HCT116 (cell line): ENCODE measurements around the gene GALP. TPM values are rescaled to one million over a fixed set of nuclear protein-coding genes. Genes with fewer than 3 reads are reported as not detected.

Source experiments
- ATAC-seq: fragments of 200-7000 bp; cut with Tn5 transposase; 2 replicates; pipeline ENCODE4 v1.9.1; 2020; ENCODE audit warnings: mild to moderate bottlenecking, moderate library complexity
- BruUV-seq: library from RNA; stranded (reverse); fragments of 400-500 nt; replicated peaks from 2 replicates; lab custom pipeline; 2021; lab: Mats Ljungman, UMichigan
- CTCF ChIA-PET: fragments of 300-600 bp; sonication (Branson Sonifier 250); formaldehyde crosslinking; loops from one replicate; lab custom pipeline; 2021; ENCODE audit warnings: antibody characterized with exemption; lab: Charles Lee
- POLR2A ChIA-PET: fragments of 300-600, 350-600 bp; sonication (Branson Sonifier 250); formaldehyde crosslinking; loops from one replicate; lab custom pipeline; 2021; ENCODE audit warnings: antibody characterized with exemption; lab: Charles Lee
- RAD21 ChIA-PET, 2 experiments: fragments of 300-600 bp; sonication (Branson Sonifier 250); formaldehyde crosslinking; loops; one replicate each; lab custom pipeline; 2023; ENCODE audit warnings: low total read pairs in 2 of 2; ENCODE audit not compliant: uncharacterized antibody in 2 of 2, unreplicated experiment in 2 of 2, low non-redundant PET in 1 of 2; lab: Charles Lee
- DNase-seq: peaks from one replicate; pipeline ENCODE4 v3.0.0-alpha.2; 2010; ENCODE audit warnings: low read depth, low spot score
- H2AFZ ChIP-seq: fragments of 200-600 bp; shearing (Covaris generic), sonication (generic); 2 replicates; pipeline ENCODE4 v1.6.1; 2017; ENCODE audit warnings: low read depth, mixed run types, mixed read lengths, antibody characterized with exemption, low read length; ENCODE audit not compliant: poor library complexity, severe bottlenecking
- H3K27ac ChIP-seq: 2 replicates; pipeline ENCODE4 v1.5.1; 2012; ENCODE audit warnings: low read depth, low read length
- H3K27me3 ChIP-seq: fragments of 200-600 bp; sonication (generic); 2 replicates; pipeline ENCODE4 v1.6.1; 2016; ENCODE audit warnings: mixed run types, low read length, mixed read lengths; ENCODE audit not compliant: insufficient read depth
- H3K36me3 ChIP-seq, 2 experiments: fragments of 200-500 bp in 1 of 2; fragments of 200-600 bp in 1 of 2; sonication (Bioruptor generic) in 1 of 2; sonication (generic) in 1 of 2; 2 replicates each; pipeline versions ENCODE4 v1.5.1 to v1.6.1; 2014 to 2016; ENCODE audit warnings: low read length in 2 of 2, inconsistent platforms in 1 of 2, mixed read lengths in 1 of 2, mixed run types in 1 of 2; ENCODE audit not compliant: insufficient read depth in 2 of 2, control insufficient read depth in 1 of 2
- H3K4me1 ChIP-seq, 2 experiments: fragments of 200-600 bp in 1 of 2; sonication (generic) in 1 of 2; 2 replicates each; pipeline versions ENCODE4 v1.5.1 to v1.6.1; 2012 to 2017; ENCODE audit warnings: low read length in 2 of 2, inconsistent platforms in 1 of 2, mild to moderate bottlenecking in 1 of 2, mixed read lengths in 1 of 2, mixed run types in 1 of 2, moderate library complexity in 1 of 2; ENCODE audit not compliant: insufficient read depth in 2 of 2, control insufficient read depth in 1 of 2
- H3K4me2 ChIP-seq: fragments of 200-600 bp; sonication (generic); 2 replicates; pipeline ENCODE4 v1.6.1; 2017; ENCODE audit warnings: mixed run types, low read length, mixed read lengths
- H3K4me3 ChIP-seq, 2 experiments: fragments of 200-600 bp in 1 of 2; sonication (generic) in 1 of 2; replicated peaks in 1 of 2; 2 replicates each; pipeline ENCODE4 v1.5.1; 2011 to 2016; ENCODE audit warnings: low read length in 2 of 2, control low read depth in 1 of 2, low read depth in 1 of 2, mild to moderate bottlenecking in 1 of 2, mixed read lengths in 1 of 2, mixed run types in 1 of 2
- H3K79me2 ChIP-seq: fragments of 200-600 bp; sonication (generic); 2 replicates; pipeline ENCODE4 v1.6.1; 2017; ENCODE audit warnings: mild to moderate bottlenecking, mixed run types, low read length, moderate library complexity, mixed read lengths; ENCODE audit not compliant: insufficient read depth
- H3K9ac ChIP-seq: fragments of 200-600 bp; sonication (generic); 2 replicates; pipeline ENCODE4 v1.6.1; 2016; ENCODE audit warnings: low read length, mixed read lengths
- H3K9me2 ChIP-seq: fragments of 200-600 bp; sonication (generic), shearing (Covaris generic); 2 replicates; pipeline ENCODE4 v1.6.1; 2017; ENCODE audit warnings: mixed run types, mild to moderate bottlenecking, moderate library complexity; ENCODE audit not compliant: insufficient read depth
- H3K9me3 ChIP-seq, 2 experiments: fragments of 200-500 bp in 1 of 2; fragments of 200-600 bp in 1 of 2; sonication (Bioruptor generic) in 1 of 2; sonication (generic) in 1 of 2; 2 replicates each; pipeline ENCODE4 v1.6.1; 2014 to 2017; ENCODE audit warnings: low read length in 2 of 2, mixed read lengths in 2 of 2, inconsistent platforms in 1 of 2, low read depth in 1 of 2, mild to moderate bottlenecking in 1 of 2, mixed run types in 1 of 2, moderate library complexity in 1 of 2; ENCODE audit not compliant: control insufficient read depth in 1 of 2, insufficient read depth in 1 of 2
- H4K20me1 ChIP-seq: fragments of 200-600 bp; sonication (generic), shearing (Covaris generic); 2 replicates; pipeline ENCODE4 v1.6.1; 2017; ENCODE audit warnings: mixed run types, mild to moderate bottlenecking, moderate library complexity; ENCODE audit not compliant: insufficient read depth
- ATF3 ChIP-seq: IDR thresholded peaks from 2 replicates; pipeline ENCODE4 v1.6.1; 2012
- CTCF ChIP-seq, 3 experiments: fragments of 200-600 bp in 1 of 3; sonication (generic) in 1 of 3; IDR thresholded peaks in 2 of 3; conservative IDR thresholded peaks in 1 of 3; 2 replicates each; pipeline ENCODE4 v1.5.1; 2012 to 2017; ENCODE audit warnings: low read depth in 2 of 3, low read length in 2 of 3, antibody characterized with exemption in 1 of 3, borderline replicate concordance in 1 of 3, control low read depth in 1 of 3, mild to moderate bottlenecking in 1 of 3, mixed read lengths in 1 of 3, mixed run types in 1 of 3, moderate library complexity in 1 of 3; ENCODE audit not compliant: insufficient read depth in 1 of 3
- EGR1 ChIP-seq: IDR thresholded peaks from 2 replicates; pipeline ENCODE4 v1.6.1; 2012; ENCODE audit warnings: low read depth
- ELF1 ChIP-seq: IDR thresholded peaks from 2 replicates; pipeline ENCODE4 v1.6.1; 2012; ENCODE audit warnings: low read depth, borderline replicate concordance
- FOSL1 ChIP-seq: IDR thresholded peaks from 2 replicates; pipeline ENCODE4 v1.6.1; 2012; ENCODE audit warnings: low read depth
- JUND ChIP-seq: IDR thresholded peaks from 2 replicates; pipeline ENCODE4 v1.6.1; 2012
- MAX ChIP-seq: IDR thresholded peaks from 2 replicates; pipeline ENCODE4 v1.6.1; 2012
- RAD21 ChIP-seq: IDR thresholded peaks from 2 replicates; pipeline ENCODE4 v1.6.1; 2012; ENCODE audit warnings: low read depth, mild to moderate bottlenecking
- REST ChIP-seq: IDR thresholded peaks from 2 replicates; pipeline ENCODE4 v1.6.1; 2012; ENCODE audit warnings: low read depth
- SIN3A ChIP-seq: IDR thresholded peaks from 2 replicates; pipeline ENCODE4 v1.6.1; 2012; ENCODE audit warnings: low read depth
- TCF7L2 ChIP-seq: IDR thresholded peaks from 2 replicates; pipeline ENCODE4 v1.7.0; 2011; ENCODE audit warnings: borderline replicate concordance, inconsistent platforms; ENCODE audit not compliant: insufficient read depth, insufficient read length; ENCODE audit errors: extremely low read depth
- ZBTB33 ChIP-seq: IDR thresholded peaks from 2 replicates; pipeline ENCODE4 v1.6.1; 2011; ENCODE audit warnings: mild to moderate bottlenecking, low read length, moderate library complexity; ENCODE audit not compliant: insufficient replicate concordance; ENCODE audit errors: extremely low read depth
- intact Hi-C: fragments of 100-400 bp; cut with micrococcal nuclease; formaldehyde crosslinking; loops from 2 replicates; pipeline ENCODE4 v1.10.0; 2022
- total RNA-seq: library from RNA; stranded (reverse); gene quantifications from one replicate; pipeline ENCODE4 v1.2.1, GENCODE V29; 2021; ENCODE audit not compliant: unreplicated experiment

Gene GALP
- total RNA-seq, 1 experiment from 2014 or later, result not detected

- CTCF ChIA-PET, result no interaction called here
- Histone ChIP-seq H3K4me2 (no peak overlapping the region), H3K4me1 (no peaks in the 10 kb centered on the region), H3K9me2 (no peaks in the 10 kb centered on the region), H3K9ac (no peak overlapping the region), H3K4me3 (no peak overlapping the region), H3K27me3 (no peaks in the 10 kb centered on the region), H3K27ac (no peak overlapping the region), H2AFZ (no peak overlapping the region), H3K79me2 (no peaks in the 10 kb centered on the region), H4K20me1 (no peaks in the 10 kb centered on the region), H3K9me3 (no peaks in the 10 kb centered on the region), H3K36me3 (no peaks in the 10 kb centered on the region)
- RAD21 ChIA-PET, result no interaction called here
- intact Hi-C loops, result no loop called here
- DNase-seq (no peak), ATAC-seq (no peak)
- no TSS peak for BruUV-seq
- POLR2A ChIA-PET, result no interaction called here
- TF ChIP-seq JUND, result no peak
- TF ChIP-seq SIN3A, result no peak
- no peak for TF ChIP-seq FOSL1
- no peak for TF ChIP-seq ELF1
- TF ChIP-seq REST, result no peak
- no peak for TF ChIP-seq ATF3
- no peak for TF ChIP-seq RAD21
- TF ChIP-seq MAX, result no peak
- no peak for TF ChIP-seq TCF7L2
- TF ChIP-seq EGR1, result no peak
- no peak for TF ChIP-seq CTCF (IDR thresholded peaks at IDR 0.05 in 2 of 3, conservative IDR thresholded peaks at IDR 0.05 in 1 of 3; ENCODE audit: borderline replicate concordance in 1 of 3, insufficient read depth in 1 of 3, low read depth in 2 of 3, low read length in 2 of 3)
- TF ChIP-seq ZBTB33, result no peak
Measured at GRCh38 chr19:56217039-56217949, 41.5 kb downstream of the GALP start.
